GM12891 (cell line): Measurements from ENCODE around the gene KCND2.

Source experiments
- PAX5 ChIP-seq: IDR thresholded peaks from 2 replicates; pipeline ENCODE4 v1.6.1; 2011; ENCODE audit warnings: low read length, moderate library complexity, mild to moderate bottlenecking; ENCODE audit not compliant: insufficient read depth, severe bottlenecking
- POLR2A ChIP-seq: IDR thresholded peaks from 2 replicates; pipeline ENCODE4 v1.6.1; 2011; ENCODE audit warnings: low read depth, low read length, control low read depth
- POLR2AphosphoS5 ChIP-seq: IDR thresholded peaks from 2 replicates; pipeline ENCODE4 v1.6.1; 2011; ENCODE audit warnings: low read depth, low read length, control low read depth
- POU2F2 ChIP-seq: IDR thresholded peaks from 2 replicates; pipeline ENCODE4 v1.6.1; 2011; ENCODE audit warnings: low read depth, mild to moderate bottlenecking, control low read depth, low read length, moderate library complexity
- SPI1 ChIP-seq: IDR thresholded peaks from 2 replicates; pipeline ENCODE4 v1.6.1; 2011; ENCODE audit warnings: low read depth, low read length, control low read depth
- TAF1 ChIP-seq: IDR thresholded peaks from 2 replicates; pipeline ENCODE4 v1.6.1; 2011; ENCODE audit warnings: low read depth, low read length, control low read depth

DNA sequence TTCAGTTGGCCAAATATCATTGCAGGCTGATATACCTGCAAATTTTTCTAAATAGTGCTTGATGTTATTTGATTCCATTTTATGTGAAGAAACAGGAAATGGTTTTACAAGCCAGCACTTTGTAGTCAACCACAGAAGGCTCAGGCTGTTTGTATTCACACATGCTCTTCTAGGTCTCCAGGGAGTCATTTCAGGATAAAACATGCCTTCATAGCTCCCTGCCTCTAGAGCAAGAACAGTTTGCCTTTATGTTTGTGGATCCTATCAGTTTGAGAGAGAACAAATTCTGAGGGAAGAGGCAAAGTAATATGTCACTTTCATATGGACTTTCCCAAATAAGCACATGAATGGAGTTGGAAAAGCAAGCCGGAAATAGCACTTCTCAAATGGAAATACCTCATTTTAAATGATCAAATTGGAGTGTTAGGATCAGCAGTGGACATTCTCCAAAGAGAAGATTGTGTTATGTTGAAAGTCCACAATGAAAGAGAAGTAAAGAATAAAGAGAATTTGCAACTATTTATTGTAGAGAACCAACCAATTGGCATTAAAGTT is 277.6 kb downstream of the KCND2 start:
- TF ChIP-seq POLR2AphosphoS5 = no peak
- no peak for TF ChIP-seq TAF1
- no peak for TF ChIP-seq POLR2A
- peak; percentile 44 for TF ChIP-seq SPI1
- no peak for TF ChIP-seq PAX5
- no peak for TF ChIP-seq POU2F2
